NCI-H446 (cell line): Measurements from ENCODE around the gene NR3C2.

ENCODE experiments used
- DNase-seq, 2 experiments: peaks; one replicate each; lab custom pipeline; 2025; lab: John Stamatoyannopoulos, UW

NR3C2 gene

DNA sequence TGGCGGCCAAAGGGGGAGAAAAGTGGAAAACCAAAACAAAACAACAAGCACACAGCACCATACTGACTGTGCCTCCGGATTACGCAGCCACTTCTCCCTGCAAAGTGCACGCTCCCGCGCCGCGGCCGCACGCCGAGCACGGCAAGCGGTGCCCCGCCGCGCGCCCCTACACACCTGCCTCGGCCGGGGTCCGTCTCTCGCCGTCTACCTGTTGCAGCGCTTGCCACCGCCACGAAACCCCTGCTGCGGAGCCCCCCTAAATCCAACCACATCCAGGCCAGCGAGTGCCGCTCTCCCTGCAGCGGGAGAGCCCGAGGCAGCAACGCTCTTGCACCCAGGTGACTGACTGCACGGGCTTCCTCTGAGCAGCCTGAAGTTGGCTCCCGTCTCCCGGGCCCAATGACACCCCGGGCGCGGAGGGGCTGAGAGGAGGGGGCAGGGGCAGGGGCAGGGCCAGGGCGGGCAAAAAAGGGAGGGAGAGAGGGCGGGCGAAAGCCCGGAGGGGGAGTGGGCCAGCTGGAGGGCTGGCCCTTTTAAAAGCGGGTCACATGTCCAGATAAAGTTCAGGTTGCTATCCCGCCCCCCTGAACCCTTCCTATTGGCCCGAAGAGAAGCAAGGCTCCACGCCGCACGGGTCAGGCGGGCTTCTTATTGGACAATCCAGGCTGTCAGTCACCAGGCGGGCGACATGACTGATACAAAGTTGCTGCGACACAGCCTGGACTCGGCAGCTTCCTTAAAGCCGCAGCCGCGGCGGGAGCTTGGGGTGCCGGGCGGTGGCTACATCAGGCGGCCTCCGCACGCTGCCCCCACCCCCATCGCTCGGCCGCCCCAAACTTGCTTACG lies at the start of gene NR3C2:
Gene NR3C2, minus strand, starts transcription at position 429 of the 846 bp plus-strand sequence.
- peak; percentile 88 to 97 for DNase-seq

DNA sequence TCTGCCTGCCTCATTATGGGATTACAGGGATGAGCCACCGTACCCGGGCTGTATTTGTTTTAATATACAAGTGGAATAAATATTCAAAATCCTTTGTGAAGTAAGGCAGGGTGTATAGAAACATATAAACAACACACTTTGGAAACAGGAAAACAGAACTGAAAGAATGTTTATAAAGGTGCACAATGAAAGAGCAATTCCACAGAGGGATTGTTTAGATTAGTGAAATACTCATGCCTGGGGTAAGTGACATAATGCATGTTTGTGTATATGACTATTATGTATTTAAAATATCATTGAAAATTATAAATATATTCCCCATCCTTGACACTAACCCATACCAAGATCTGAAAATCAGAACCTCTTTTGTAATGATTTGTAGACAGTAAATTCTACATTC lies 45.0 kb upstream of the NR3C2 start:
- DNase-seq: no peak

DNA sequence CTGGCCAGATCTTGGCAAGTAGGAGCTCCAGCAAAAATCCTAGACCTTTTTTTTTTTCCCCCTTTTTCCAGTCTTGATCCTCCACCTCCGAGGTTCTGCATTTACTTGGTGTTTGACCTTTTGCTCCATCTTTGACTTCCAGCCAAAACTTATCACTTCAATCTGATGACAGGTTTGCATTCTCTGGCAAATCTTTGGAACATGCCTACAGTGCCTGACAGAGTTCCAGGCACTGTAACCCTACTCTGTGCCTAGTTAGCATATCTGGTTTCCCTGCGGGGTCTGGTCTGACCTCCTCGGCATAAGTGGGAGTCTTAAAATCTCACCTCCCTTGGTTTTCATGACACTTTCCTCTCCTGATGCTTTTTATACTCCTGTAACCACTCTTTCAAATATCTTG lies 39.4 kb upstream of the NR3C2 start:
- DNase-seq: no peak

DNA sequence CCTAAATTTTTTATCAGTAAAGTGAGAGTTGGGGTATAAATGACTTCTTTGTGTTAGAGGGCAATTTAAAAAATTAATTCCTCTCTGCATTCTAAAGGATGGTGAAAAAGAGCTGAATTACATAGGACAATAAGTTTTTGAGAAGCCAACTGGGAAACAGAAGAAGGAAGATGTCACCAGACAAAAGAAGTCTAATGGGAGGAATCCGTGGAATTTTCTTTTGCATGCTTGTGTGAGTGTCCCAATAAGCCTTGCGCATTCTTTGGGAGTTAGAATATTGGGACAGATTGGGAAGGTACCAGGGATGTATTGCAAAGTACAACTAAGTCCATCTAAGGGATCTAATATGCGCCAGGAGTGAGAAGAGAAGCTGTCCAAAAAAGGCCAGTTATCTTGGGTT lies 35.1 kb upstream of the NR3C2 start:
- no peak for DNase-seq

DNA sequence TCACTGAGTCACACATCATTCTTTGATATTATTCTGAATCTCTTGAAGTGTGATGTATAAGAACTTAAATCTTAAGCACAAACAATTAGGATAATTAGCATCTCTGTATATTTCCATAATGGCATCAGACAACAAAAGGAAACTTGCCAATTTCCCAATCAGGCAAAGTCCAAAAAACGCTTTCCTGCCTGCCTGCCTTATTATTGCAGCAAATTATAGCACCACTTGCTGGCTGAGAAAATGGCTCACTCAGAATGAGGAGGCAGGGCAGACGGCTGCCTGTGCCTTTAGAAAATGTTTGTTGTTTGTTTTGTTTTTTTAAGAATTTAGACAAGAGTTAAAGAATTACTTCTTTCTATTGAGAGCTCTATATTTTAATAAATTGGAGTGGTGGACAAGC lies 27.7 kb upstream of the NR3C2 start:
- no peak for DNase-seq

DNA sequence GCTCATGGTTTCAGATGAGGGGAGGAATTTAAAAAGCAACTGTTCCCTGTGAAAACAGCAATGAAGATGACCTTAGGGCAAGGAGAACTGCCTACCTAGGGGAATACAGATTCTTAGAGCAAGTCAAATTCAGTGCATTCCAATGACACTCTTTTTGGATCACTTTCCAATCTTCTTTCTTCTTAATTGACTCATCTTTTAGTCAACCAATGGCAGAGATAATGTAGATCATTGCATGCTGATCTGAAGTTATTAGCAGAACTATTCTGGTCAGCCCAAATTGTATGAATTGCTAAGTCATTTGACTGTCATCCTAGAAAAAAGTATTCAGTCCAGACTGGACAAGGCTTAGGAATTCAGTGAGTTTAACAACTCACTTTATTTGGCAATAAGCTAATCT lies 12.6 kb upstream of the NR3C2 start:
- DNase-seq: no peak

DNA sequence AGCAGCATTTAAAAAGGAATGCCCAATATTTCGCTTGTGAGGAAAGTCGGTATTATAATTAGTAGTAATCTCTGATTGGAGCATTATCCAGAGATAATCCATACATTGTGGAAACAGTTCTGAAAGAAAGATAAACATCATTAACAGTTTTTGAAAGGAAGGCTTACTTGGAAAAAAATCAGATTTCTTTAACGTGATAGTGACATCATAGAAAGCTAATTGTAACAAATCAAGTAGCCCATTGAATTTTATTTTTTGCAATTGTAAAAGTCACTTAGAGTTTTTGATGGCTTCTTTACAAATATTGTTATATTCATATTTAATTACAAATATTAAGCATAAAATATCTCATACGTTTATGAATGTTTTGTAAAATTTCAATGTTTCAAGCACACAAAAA lies 11.6 kb upstream of the NR3C2 start:
- DNase-seq: no peak

DNA sequence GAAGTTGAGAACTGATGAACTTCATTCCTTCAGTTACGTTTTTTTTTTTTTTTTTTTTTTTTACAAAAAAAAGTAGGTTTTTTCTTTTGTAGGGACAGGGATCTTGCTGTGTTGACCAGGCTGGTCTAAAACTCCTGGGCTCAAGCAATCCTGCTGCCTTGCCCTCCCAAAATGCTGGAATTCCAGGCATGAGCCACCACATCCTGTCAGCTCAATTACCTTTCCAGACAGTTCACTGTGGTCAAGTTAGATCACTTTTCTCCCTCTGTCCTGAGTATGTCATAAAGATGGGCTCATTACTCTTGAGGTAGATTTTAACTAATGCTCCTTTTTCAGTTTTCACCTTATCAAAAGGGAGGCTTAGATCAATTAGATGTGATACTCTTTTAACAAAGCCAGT lies 10.8 kb upstream of the NR3C2 start:
- no peak for DNase-seq

DNA sequence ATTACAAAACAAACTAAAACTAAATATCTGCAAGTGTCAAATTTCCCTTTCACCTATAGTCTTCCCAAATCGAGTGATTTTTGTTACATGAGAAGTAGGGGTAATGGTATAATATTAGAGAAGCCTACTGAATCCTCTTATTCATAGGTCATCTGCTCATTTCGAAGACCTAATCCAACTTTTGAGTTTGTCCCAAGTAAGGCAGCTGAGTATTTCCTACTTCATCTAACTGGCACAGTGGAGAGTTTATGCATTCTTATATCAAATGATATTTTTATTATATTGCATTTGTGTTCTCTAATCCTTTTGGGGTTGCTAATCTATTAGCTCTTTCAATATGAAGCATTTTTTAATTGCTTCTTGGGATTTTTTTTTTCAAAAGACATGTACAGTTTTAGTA lies 7.7 kb upstream of the NR3C2 start:
- DNase-seq: no peak

DNA sequence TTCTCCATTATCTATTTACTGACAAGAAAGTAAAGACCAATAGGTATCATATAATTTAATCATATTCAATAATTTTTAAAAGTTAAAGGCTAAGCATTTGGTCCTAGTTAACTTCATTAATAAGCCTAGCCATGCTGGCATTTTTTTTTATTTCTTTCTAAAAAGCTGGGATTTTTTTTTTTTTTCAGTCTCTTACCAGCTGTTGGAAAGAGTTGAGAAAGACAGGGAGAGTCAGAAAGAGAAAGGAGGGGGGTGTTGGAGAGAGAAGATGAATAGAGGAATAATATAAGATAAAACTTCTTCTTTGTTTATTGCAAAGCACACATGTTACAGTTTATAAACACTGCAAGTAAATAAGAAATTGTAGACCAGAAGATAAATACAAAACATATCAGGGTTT lies 5.9 kb upstream of the NR3C2 start:
- no peak for DNase-seq

DNA sequence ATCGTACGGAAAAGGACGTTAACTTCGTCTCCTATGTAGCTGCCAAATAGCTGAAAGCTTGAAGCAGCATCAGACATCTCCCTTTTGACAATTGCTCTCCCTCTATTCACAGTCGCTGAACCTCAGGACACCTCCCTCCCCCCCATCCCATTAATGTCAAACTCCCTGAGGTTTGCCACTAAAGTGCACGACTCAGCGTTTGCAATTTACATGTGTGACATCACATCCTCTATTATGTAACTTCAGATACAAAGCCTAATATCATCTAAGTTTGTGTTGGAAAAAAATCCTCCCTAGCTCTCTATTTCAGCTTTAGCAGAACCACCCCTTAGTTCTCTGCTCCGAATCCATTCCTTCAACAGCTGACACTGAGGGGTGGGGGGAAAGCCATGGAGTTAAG lies 5.5 kb upstream of the NR3C2 start:
- DNase-seq: no peak

DNA sequence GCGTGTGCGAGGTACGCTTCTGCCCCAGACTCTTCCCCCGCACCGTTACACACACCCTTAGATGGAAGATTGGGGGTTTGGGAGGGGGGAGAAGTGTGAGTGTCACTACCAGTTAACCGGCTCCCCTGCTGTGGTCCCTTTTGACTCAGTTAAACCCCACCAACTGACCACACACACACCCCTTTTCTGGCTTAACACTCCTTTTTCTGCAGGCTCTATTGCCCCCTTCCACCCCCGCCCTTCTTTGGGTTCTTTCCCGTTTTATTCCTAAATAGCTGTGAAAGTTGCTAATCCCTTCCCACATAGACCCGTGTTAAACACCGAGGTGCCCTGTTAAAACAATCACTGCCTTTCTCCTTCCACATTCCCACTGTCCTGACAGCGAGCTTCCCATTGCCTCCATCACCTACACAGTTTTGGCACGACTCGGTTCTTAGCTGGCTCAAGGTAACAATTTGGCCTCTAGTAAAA lies 3.7 kb upstream of the NR3C2 start:
- no peak for DNase-seq

DNA sequence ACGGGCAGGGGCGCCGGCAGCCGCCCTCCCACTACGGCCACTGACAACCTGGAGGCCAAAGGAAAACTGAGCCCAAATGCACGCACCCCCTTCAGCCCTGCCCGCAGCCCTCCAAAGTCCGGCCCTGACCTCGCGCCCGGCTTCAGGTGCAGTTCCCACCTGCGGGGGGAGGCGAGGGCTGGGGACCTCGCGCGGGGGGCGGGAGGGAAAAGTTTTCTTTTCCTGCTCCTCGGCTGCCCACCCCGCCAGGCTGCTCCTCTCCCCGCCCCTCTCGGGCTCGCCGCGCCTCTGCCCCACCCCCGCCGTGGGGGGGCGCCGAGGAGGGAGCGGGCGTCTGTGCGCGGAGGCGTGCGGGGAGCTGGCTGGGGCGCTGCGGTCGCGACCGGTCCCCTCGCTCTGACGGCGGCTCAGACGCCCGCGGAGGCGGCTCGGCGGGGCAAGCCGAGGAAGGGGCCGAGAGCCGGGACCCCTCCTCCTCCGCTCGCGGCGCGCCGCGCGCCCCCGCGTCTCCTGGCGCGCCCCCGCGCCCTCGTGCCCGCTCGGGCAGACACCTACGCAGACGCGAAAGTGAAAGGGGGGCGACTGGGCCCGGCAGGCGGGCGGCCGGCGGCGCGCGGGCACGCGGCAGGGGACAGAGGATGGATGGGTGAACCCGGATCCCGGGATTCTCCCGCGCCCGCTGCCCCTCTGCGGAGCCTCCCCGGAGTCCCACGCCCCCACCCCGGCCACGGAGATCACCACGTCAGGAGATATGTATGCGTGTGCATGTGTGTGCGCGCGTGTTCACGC lies 3.1 kb upstream of the NR3C2 start:
- no peak for DNase-seq

DNA sequence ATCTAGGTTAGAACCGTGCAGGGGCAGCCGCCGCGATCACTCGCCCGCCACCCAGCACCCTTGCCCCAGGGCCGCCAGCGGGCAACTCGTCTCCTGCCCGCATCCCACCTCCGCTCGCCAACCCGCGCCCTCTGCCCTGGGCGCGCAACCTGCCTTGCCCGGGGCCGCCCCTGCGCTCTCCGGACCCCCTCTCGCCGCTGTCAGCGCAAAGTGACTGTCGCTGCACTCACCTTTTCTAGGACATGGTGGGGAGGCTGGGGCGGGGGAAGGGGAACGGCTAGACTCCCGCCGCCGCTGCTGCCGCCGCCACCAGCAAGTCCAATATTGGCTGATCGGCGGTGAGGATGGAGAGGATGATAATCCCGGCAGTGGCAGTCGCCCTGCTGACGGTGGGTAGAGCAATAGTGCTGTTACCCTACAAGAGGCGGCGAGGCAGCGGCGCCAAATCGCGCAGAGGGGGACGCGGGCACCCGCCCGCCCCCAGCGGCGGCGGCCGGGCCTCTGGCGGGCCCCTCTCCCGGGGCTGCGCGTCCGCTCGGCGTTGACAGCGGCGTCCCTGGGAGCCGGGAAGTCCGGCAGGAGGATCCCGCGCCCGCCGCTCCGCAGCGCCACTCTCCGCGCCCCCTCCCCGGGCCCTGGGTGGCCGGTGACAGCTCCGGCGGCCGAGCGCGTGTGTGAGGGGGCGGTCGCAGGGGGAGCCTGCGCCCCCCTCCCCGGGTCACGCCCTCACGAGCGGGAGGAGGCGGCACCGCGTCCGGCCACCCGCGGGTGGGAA lies 2.3 kb upstream of the NR3C2 start:
- DNase-seq: no peak

DNA sequence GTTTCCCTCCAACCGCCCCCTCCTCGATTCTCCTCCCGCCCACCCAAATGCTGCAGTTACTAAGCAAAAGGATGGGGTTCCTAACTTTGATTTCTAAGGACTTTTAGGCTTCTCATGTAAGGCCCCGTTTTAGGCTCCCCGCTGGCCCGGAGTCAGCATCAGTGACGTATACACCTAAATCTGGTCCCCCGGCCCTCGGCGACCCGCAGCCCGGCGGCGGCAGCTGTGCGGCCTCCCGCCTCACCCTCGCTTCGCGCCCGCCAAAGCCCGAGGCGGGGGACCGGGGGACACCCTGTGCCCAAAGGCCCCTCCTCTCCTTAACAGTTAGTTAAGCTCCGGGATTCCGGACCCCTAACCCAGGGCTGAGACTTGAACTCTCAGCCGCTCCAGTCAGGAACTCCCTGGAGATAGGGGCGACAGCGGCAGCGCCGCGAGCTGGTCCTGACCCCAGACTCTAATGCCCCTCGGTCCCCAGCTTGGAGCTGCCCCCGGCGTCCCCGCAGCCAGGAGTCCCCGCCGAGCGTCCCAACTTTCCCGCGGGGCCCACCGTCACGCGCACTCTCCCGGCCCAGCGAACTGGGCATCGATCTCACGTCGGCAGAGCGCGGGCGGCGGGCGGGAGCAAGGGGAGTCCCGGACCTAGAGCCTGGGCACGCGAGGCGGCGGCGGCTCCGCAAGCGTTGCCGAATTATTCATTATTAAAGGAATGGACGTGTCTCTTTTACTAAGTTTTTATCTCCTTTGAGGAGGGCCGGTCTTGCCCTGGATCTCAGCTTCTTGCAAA lies 1.5 kb upstream of the NR3C2 start:
- DNase-seq: no peak

DNA sequence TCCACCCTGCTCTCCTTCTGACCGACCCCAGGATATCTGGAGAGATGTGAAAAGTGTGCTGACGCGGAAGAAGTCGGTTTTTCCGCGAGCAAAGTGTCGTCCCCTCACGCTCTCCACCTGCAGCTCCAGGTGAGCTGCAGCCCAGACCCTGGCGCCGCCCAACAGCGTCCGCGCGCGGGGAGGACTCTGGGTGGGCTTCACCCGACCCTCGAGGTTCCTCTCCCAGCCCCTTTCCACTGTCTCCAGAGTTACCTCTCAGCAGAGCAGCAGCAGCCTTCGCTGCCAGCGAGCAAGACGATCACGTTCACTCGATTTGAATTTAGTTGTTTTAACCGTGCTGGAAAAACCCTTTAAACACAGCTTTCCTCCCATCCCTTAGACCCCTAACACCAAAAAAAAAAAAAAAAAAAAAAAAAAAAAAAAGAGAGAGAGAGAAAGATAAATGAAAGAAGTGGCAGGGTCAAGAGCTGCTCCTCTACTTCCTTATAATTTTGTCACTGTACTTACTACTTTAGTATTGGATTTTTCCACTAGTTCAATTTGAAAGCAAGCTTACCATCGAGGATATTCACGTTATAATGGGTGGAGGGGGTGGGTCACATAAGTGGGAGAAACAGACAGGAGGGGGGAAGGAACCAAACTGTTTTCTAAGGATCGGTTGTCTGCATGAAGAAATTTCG lies 758 bp upstream of the NR3C2 start:
- DNase-seq: peak in 1 of 2 experiments; percentile 34

DNA sequence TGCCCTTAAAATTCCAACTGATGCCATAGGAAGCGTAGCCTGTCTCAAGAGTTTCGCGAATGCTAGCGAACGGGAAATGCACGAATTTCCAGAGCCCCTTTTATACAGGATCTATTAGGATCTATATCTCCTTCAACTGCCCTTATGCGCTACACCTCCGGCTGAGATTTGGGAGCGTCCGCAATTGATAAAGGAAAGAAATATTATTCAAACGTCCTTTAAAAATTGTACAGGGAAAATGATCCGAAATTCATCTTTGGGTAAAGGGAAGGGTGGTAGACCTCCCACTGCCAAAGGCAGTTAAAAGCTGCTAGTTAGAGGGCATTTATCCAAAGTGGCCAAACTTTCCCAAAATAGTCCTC lies 609 bp downstream of the NR3C2 start:
- DNase-seq: no peak

DNA sequence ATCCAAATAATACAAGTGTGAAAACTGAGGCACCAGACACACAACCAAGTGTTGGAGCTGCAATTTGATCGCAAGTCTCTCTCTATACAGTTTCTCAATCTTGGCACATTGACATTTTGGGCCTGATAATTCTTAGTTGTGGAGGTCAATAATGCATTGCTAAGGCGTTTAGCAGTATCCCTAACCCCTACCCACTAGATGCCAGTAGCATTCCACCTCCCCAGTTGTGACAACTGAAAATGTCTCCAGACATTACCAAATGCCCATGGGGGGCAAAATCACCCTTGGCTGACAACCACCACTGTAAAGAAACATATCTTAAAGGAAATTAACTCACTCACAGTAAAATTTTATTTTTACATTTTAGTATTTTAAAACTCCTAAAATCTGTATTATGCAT lies 4.2 kb downstream of the NR3C2 start:
- no peak for DNase-seq

DNA sequence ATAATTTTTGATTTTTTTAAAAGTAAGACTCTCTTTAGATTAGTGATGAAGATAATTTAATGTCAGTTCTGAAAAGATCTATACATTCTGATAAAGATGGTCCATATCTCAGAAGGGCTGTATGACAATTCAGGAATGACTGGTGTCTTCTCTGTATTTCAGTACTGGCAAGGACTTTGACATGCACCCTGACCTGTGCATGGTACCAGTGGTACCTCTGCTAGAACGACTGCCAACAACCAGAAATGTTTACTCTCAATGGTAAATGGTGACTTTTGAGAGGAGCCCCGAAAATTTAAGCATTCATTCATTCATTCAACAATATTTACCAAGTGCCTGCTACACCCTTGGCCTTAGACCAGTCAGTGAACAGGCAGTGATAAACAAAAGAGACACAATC lies 4.8 kb downstream of the NR3C2 start:
- no peak for DNase-seq

DNA sequence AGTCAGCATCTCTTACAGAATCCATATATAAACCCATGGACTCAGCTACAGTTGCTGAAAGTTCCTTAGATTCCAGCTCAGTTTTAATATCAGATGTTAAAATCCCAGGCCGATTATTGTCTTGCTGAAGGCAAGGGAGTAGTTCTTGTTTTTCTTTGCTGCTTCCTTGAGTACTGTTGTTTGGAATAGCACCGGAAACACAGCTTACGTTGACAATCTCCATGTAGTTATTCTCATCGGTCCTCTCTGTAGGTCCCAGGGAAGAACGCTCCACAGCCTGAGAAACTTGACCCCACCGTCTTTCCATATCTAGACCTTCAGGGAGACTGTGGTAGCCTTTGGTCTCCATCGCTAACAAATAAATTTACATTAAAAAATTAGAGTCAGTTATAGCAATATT lies 5.7 kb downstream of the NR3C2 start:
- DNase-seq: no peak
